ENCODE results near the gene DAPK3.

DNA sequence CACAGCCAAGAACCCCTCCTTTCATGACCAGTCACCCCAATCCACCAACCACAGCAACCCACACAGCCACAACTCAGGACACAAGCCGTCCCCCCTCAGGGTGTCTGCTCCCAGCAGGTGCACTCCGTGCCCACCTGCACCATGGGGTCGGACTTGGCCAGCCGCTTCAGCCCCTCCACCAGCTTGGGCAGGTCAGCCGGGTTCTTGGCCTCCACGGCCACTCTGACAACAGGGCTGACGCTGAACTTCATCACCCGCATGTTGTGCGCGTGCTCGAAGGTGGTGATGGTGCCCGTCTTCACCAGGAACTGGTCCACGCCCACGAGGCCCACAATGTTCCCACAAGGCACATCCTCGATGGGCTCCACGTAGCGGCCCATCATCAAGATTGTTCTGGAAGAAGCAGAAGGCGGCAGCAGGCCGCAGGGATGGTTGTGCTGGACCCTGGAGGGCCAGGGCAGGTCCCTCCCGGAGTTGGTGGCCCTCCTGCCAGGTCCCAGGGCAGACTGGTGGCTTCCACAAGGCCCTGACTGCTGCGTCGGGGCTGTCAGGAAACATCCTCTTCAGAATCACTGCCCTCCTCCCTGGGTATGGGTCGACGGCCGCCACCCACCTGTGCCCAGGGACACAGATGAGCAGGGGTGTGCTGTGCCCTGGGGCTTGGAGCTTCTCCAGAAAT is 8.9 kb upstream of the DAPK3 start:
- TF ChIP-seq ZC3H10 (CRISPR knock-in tag; IDR thresholded peaks at IDR 0.05), result no peak
- TF ChIP-seq, protein P1, sequence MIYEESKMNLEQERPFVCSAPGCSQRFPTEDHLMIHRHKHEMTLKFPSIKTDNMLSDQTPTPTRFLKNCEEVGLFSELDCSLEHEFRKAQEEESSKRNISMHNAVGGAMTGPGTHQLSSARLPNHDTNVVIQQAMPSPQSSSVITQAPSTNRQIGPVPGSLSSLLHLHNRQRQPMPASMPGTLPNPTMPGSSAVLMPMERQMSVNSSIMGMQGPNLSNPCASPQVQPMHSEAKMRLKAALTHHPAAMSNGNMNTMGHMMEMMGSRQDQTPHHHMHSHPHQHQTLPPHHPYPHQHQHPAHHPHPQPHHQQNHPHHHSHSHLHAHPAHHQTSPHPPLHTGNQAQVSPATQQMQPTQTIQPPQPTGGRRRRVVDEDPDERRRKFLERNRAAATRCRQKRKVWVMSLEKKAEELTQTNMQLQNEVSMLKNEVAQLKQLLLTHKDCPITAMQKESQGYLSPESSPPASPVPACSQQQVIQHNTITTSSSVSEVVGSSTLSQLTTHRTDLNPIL (CRISPR knock-in tag; IDR thresholded peaks at IDR 0.05; ENCODE audit: low read depth), result no peak
- TF ChIP-seq ZFP30 (CRISPR knock-in tag; IDR thresholded peaks at IDR 0.05), result no peak
- TF ChIP-seq RARB (CRISPR knock-in tag; IDR thresholded peaks at IDR 0.05), result no peak
- no peak for TF ChIP-seq CSDC2 (CRISPR knock-in tag; IDR thresholded peaks at IDR 0.05)
- TF ChIP-seq OSR1 (CRISPR knock-in tag; IDR thresholded peaks at IDR 0.05), result no peak
- no peak for TF ChIP-seq ZNF565 (CRISPR knock-in tag; conservative IDR thresholded peaks at IDR 0.05; ENCODE audit: low read depth)
- no peak for TF ChIP-seq ARNTL (CRISPR knock-in tag; IDR thresholded peaks at IDR 0.05; ENCODE audit: borderline replicate concordance, low read depth)
- no peak for TF ChIP-seq PPARA (CRISPR knock-in tag; IDR thresholded peaks at IDR 0.05; ENCODE audit: borderline replicate concordance)
- no peak for TF ChIP-seq ESRRG (CRISPR knock-in tag; IDR thresholded peaks at IDR 0.05)
- TF ChIP-seq, protein P2, sequence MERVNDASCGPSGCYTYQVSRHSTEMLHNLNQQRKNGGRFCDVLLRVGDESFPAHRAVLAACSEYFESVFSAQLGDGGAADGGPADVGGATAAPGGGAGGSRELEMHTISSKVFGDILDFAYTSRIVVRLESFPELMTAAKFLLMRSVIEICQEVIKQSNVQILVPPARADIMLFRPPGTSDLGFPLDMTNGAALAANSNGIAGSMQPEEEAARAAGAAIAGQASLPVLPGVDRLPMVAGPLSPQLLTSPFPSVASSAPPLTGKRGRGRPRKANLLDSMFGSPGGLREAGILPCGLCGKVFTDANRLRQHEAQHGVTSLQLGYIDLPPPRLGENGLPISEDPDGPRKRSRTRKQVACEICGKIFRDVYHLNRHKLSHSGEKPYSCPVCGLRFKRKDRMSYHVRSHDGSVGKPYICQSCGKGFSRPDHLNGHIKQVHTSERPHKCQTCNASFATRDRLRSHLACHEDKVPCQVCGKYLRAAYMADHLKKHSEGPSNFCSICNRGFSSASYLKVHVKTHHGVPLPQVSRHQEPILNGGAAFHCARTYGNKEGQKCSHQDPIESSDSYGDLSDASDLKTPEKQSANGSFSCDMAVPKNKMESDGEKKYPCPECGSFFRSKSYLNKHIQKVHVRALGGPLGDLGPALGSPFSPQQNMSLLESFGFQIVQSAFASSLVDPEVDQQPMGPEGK (CRISPR knock-in tag; IDR thresholded peaks at IDR 0.05; ENCODE audit: borderline replicate concordance), result no peak
